Measurements from ENCODE around the gene EXOC3L4. TPM values are rescaled to one million over a fixed set of nuclear protein-coding genes. Genes with fewer than 3 reads are reported as not detected.
A peak's percentile ranks its signal among the peaks of the same experiment; 100 is the strongest.

The EXOC3L4 gene
- total and polyA plus RNA-seq, 5 donors from 2014 or later = not detected

DNA sequence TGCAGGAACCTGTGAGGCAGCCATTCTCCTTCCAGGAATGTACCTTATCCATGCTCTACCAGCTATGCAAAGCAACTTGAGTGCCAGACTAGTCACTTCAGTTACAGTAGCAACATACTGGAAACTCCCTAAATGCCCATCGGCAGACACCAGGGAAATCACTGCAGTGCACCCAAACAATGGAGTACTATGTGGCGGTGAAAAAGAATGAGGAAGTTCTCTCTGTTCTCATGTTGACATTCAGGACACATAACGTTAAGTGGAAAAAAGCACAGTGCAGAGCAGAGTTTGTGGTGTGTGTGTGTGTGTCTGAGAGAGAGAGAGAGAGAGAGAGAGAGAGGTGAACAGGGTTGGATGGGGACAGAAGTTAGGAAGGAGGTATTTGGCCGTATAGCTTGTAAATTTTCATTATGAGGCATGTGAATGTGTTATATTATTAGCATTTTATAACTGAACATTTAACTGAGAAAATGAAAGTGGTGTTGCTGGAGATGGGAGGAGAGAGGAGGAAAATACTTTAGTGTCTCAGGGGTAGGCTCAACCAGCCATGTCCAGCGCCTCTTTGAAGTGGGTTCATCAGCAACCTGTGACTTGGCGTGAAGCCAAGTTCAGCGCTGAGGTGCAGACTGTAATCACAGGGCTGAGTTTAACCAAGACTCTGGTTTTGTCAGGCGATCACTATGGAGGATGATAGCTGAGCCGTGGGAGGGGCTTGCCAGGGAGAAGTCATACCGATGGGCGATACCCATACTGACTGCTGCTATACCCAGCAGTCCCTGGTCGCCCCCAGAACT is 46.0 kb downstream of the EXOC3L4 start:
- Histone ChIP-seq H3K4me3 (ENCODE audit: low read depth, low read length) (no peak overlapping the region), H3K9me3 (ENCODE audit: control insufficient read depth in 2 of 2, low read length in 2 of 2) (no peaks in the 10 kb centered on the region), H3K27me3 (ENCODE audit: control insufficient read depth, insufficient read depth, low read length) (peaks cover 5% of the 10 kb centered on the region), H3K4me1 (ENCODE audit: control insufficient read depth, insufficient read depth, low read length, poor library complexity, severe bottlenecking) (peaks cover 4% of the 10 kb centered on the region), H3K36me3 (ENCODE audit: control insufficient read depth, insufficient read depth, low read length) (no peaks in the 10 kb centered on the region), H3K27ac (ENCODE audit: insufficient read depth, low read length, poor library complexity, severe bottlenecking) (no peak overlapping the region)
- H3K4me1 Mint-ChIP-seq = peaks cover 0 to 8% (median 6%) of the 10 kb centered on the region in 4 donors
- peaks cover 20% of the 10 kb centered on the region for H3K27me3 Mint-ChIP-seq
- ATAC-seq (ENCODE audit: low read depth in 2 of 2) (no peak), DNase-seq (no peak)
- H3K27ac Mint-ChIP-seq = peak overlapping the region in 1 of 3 donors; percentile 0
- no peak overlapping the region for H3K4me3 Mint-ChIP-seq
- H3K36me3 Mint-ChIP-seq = no peaks in the 10 kb centered on the region
- peaks cover 0 to 2% (median 0%) of the 10 kb centered on the region in 7 donors for H3K9me3 Mint-ChIP-seq

DNA sequence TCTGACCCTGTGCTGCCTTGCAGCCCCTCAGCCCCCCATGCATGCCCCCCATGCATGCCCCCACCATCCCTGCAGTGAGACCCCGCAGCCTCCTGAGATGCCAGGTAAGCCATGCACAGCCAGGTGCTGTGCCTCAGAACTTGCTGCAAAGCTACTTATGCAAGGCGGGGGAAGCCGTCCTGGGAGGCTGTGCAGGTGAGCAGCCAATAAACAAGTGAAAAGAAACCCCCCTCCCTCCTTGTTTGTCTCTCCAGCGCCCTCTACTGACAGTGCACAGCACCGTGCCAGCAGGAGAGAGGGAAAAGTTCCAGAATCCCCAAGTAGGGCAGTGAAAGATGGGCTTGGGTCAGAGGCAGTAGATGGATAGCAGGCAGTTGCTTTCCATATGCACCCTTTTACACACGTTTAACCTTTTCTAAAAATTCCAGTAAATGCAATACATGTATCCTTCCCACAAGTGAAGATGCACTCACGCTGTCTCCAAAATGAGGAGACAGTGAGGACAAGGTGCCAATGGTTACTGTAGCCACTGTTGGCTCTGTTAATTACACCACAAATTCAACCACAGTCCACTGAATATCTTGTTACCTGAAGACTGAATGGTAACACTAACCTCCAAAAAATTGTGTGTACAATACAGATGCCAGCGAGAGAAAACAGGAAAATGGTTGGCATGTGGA is 46.7 kb downstream of the EXOC3L4 start:
- peaks cover 4% of the 10 kb centered on the region for H3K4me1 ChIP-seq (ENCODE audit: control insufficient read depth, insufficient read depth, low read length, poor library complexity, severe bottlenecking)
- DNase-seq = peak in 1 of 3 donors; percentile 26
- H3K27me3 ChIP-seq (ENCODE audit: control insufficient read depth, insufficient read depth, low read length) = peaks cover 5% of the 10 kb centered on the region
- H3K9me3 ChIP-seq (ENCODE audit: control insufficient read depth in 2 of 2, low read length in 2 of 2) = no peaks in the 10 kb centered on the region
- ATAC-seq (ENCODE audit: low read depth in 2 of 2) = no peak
- Mint-ChIP-seq H3K9me3 (peaks cover 0 to 2% (median 0%) of the 10 kb centered on the region in 7 donors), H3K4me3 (no peak overlapping the region), H3K27ac (no peak overlapping the region), H3K36me3 (no peaks in the 10 kb centered on the region), H3K27me3 (peaks cover 20% of the 10 kb centered on the region), H3K4me1 (peaks cover 0 to 8% (median 6%) of the 10 kb centered on the region in 4 donors)
- H3K27ac ChIP-seq (ENCODE audit: insufficient read depth, low read length, poor library complexity, severe bottlenecking) = no peak overlapping the region
- no peak overlapping the region for H3K4me3 ChIP-seq (ENCODE audit: low read depth, low read length)
- H3K36me3 ChIP-seq (ENCODE audit: control insufficient read depth, insufficient read depth, low read length) = no peaks in the 10 kb centered on the region

- no peak for ATAC-seq (ENCODE audit: low read depth in 2 of 2)
- Histone ChIP-seq H3K4me3 (ENCODE audit: low read depth, low read length) (no peak overlapping the region), H3K9me3 (ENCODE audit: control insufficient read depth in 2 of 2, low read length in 2 of 2) (no peaks in the 10 kb centered on the region), H3K36me3 (ENCODE audit: control insufficient read depth, insufficient read depth, low read length) (no peaks in the 10 kb centered on the region), H3K4me1 (ENCODE audit: control insufficient read depth, insufficient read depth, low read length, poor library complexity, severe bottlenecking) (peaks cover 4% of the 10 kb centered on the region), H3K27ac (ENCODE audit: insufficient read depth, low read length, poor library complexity, severe bottlenecking) (no peak overlapping the region), H3K27me3 (ENCODE audit: control insufficient read depth, insufficient read depth, low read length) (peaks cover 5% of the 10 kb centered on the region)
- peaks cover 0 to 8% (median 6%) of the 10 kb centered on the region in 4 donors for H3K4me1 Mint-ChIP-seq
- H3K36me3 Mint-ChIP-seq = no peaks in the 10 kb centered on the region
- H3K4me3 Mint-ChIP-seq = no peak overlapping the region
- peaks cover 25% of the 10 kb centered on the region for H3K27me3 Mint-ChIP-seq
- DNase-seq = no peak
- no peak overlapping the region for H3K27ac Mint-ChIP-seq
- H3K9me3 Mint-ChIP-seq = peaks cover 0 to 2% (median 0%) of the 10 kb centered on the region in 7 donors
Observed at GRCh38 chr14:103142026-103142425, 47.5 kb downstream of the EXOC3L4 start.

DNA sequence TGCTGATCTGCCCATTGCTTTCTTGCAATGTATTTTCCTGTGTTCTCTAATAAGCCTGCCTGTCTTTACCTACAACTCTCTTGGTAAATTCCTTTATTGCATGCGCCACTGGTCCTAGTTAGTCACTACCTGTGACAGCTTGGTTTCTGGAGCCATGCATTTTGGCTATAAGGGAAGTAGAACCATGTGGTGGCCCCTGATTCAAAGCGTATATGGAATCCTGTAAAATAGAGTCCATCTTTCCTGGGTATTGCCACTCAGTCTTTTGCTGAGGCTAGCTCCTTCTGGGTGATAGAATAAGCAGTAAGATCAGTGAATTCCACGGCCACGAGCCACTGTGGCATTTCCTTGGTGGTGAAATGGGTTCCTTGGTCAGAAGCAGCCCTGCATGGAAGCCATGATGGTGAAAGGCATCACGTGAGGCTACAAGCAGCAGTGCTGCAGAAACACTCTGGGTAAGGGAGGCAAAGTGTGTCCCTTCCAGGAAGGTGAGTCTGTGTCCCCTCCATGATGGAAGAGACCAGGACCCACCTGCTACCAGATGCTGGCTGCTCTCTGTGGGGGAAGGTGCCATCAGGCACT is 48.3 kb downstream of the EXOC3L4 start:
- Histone ChIP-seq H3K4me1 (ENCODE audit: control insufficient read depth, insufficient read depth, low read length, poor library complexity, severe bottlenecking) (peaks cover 4% of the 10 kb centered on the region), H3K36me3 (ENCODE audit: control insufficient read depth, insufficient read depth, low read length) (no peaks in the 10 kb centered on the region), H3K4me3 (ENCODE audit: low read depth, low read length) (no peak overlapping the region), H3K9me3 (ENCODE audit: control insufficient read depth in 2 of 2, low read length in 2 of 2) (no peaks in the 10 kb centered on the region), H3K27me3 (ENCODE audit: control insufficient read depth, insufficient read depth, low read length) (peaks cover 5% of the 10 kb centered on the region), H3K27ac (ENCODE audit: insufficient read depth, low read length, poor library complexity, severe bottlenecking) (no peak overlapping the region)
- H3K4me1 Mint-ChIP-seq = peaks cover 0 to 8% (median 6%) of the 10 kb centered on the region in 4 donors
- H3K27ac Mint-ChIP-seq = no peak overlapping the region
- DNase-seq = no peak
- H3K4me3 Mint-ChIP-seq = no peak overlapping the region
- no peaks in the 10 kb centered on the region for H3K36me3 Mint-ChIP-seq
- peaks cover 24% of the 10 kb centered on the region for H3K27me3 Mint-ChIP-seq
- no peak for ATAC-seq (ENCODE audit: low read depth in 2 of 2)
- peaks cover 0 to 2% (median 0%) of the 10 kb centered on the region in 7 donors for H3K9me3 Mint-ChIP-seq

GRCh38 chr14:103143506-103143905 is 49.0 kb downstream of the EXOC3L4 start:
- no peak overlapping the region for H3K27ac Mint-ChIP-seq
- DNase-seq (no peak), ATAC-seq (ENCODE audit: low read depth in 2 of 2) (no peak)
- H3K27me3 Mint-ChIP-seq = peaks cover 23% of the 10 kb centered on the region
- H3K9me3 Mint-ChIP-seq = peaks cover 0 to 2% (median 0%) of the 10 kb centered on the region in 7 donors
- H3K36me3 Mint-ChIP-seq = no peaks in the 10 kb centered on the region
- H3K27ac ChIP-seq (ENCODE audit: insufficient read depth, low read length, poor library complexity, severe bottlenecking) = no peak overlapping the region
- peaks cover 4% of the 10 kb centered on the region for H3K4me1 ChIP-seq (ENCODE audit: control insufficient read depth, insufficient read depth, low read length, poor library complexity, severe bottlenecking)
- H3K27me3 ChIP-seq (ENCODE audit: control insufficient read depth, insufficient read depth, low read length) = peaks cover 5% of the 10 kb centered on the region
- peaks cover 0 to 8% (median 6%) of the 10 kb centered on the region in 4 donors for H3K4me1 Mint-ChIP-seq
- H3K9me3 ChIP-seq (ENCODE audit: control insufficient read depth in 2 of 2, low read length in 2 of 2) = no peaks in the 10 kb centered on the region
- no peak overlapping the region for H3K4me3 ChIP-seq (ENCODE audit: low read depth, low read length)
- H3K4me3 Mint-ChIP-seq = no peak overlapping the region
- H3K36me3 ChIP-seq (ENCODE audit: control insufficient read depth, insufficient read depth, low read length) = no peaks in the 10 kb centered on the region

- DNase-seq (no peak), ATAC-seq (ENCODE audit: low read depth in 2 of 2) (no peak)
- peaks cover 19% of the 10 kb centered on the region for H3K27me3 Mint-ChIP-seq
- peaks cover 0 to 2% (median 0%) of the 10 kb centered on the region in 7 donors for H3K9me3 Mint-ChIP-seq
- H3K4me3 Mint-ChIP-seq = no peak overlapping the region
- Histone ChIP-seq H3K9me3 (ENCODE audit: control insufficient read depth in 2 of 2, low read length in 2 of 2) (no peaks in the 10 kb centered on the region), H3K27ac (ENCODE audit: insufficient read depth, low read length, poor library complexity, severe bottlenecking) (no peak overlapping the region), H3K4me1 (ENCODE audit: control insufficient read depth, insufficient read depth, low read length, poor library complexity, severe bottlenecking) (peaks cover 4% of the 10 kb centered on the region), H3K36me3 (ENCODE audit: control insufficient read depth, insufficient read depth, low read length) (no peaks in the 10 kb centered on the region), H3K27me3 (ENCODE audit: control insufficient read depth, insufficient read depth, low read length) (peaks cover 5% of the 10 kb centered on the region), H3K4me3 (ENCODE audit: low read depth, low read length) (no peak overlapping the region)
- peaks cover 0 to 8% (median 6%) of the 10 kb centered on the region in 4 donors for H3K4me1 Mint-ChIP-seq
- H3K36me3 Mint-ChIP-seq = no peaks in the 10 kb centered on the region
- H3K27ac Mint-ChIP-seq = no peak overlapping the region
Observed at GRCh38 chr14:103144085-103144484, 49.6 kb downstream of the EXOC3L4 start.

DNA sequence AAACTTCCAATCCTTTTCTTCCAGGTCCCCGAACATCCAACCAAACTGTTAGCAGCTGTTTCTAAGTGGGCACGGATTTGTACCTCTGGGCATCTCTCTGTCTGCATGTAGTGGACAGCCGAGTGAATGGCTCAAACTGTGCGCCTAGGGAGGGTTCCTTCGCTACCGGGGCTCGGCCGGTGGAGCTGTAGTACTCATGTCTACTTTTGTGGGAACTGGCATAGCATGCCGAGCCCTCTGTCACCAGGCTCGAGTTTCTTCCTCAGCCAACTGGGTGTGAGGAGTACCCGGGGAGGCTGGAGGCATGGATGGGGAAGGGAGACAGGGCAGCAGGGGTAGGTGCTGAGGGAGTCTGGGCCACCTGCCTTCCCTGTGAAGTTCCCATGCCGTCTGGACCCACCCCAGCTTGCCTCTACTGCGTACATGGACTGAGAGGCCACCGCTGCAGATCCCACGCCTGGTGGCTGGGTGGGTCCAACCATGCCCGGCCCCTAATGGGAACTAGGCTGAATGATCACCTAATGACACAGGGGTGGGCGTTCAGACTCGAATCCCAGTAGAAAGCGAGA is 51.7 kb downstream of the EXOC3L4 start:
- H3K27ac ChIP-seq (ENCODE audit: insufficient read depth, low read length, poor library complexity, severe bottlenecking) = no peak overlapping the region
- ATAC-seq (ENCODE audit: low read depth in 2 of 2) (no peak), DNase-seq (no peak)
- H3K27ac Mint-ChIP-seq = no peak overlapping the region
- no peaks in the 10 kb centered on the region for H3K36me3 ChIP-seq (ENCODE audit: control insufficient read depth, insufficient read depth, low read length)
- H3K36me3 Mint-ChIP-seq = no peaks in the 10 kb centered on the region
- H3K4me1 ChIP-seq (ENCODE audit: control insufficient read depth, insufficient read depth, low read length, poor library complexity, severe bottlenecking) = peaks cover under 1% of the 10 kb centered on the region
- H3K4me3 Mint-ChIP-seq = no peak overlapping the region
- H3K9me3 ChIP-seq (ENCODE audit: control insufficient read depth in 2 of 2, low read length in 2 of 2) = no peaks in the 10 kb centered on the region
- no peak overlapping the region for H3K4me3 ChIP-seq (ENCODE audit: low read depth, low read length)
- H3K27me3 ChIP-seq (ENCODE audit: control insufficient read depth, insufficient read depth, low read length) = peaks cover 5% of the 10 kb centered on the region
- H3K4me1 Mint-ChIP-seq = peaks cover 0 to 4% (median under 1%) of the 10 kb centered on the region in 4 donors
- H3K27me3 Mint-ChIP-seq = peaks cover 18% of the 10 kb centered on the region
- H3K9me3 Mint-ChIP-seq = no peaks in the 10 kb centered on the region

All from CD4-positive, CD25-positive, alpha-beta regulatory T cell (primary cell).